Measurements from ENCODE around the gene EPB41L2. TPM values are rescaled to one million over a fixed set of nuclear protein-coding genes. Genes with fewer than 3 reads are reported as not detected.

Gene EPB41L2
- total RNA-seq, 1 donor from 2014 or later = 38.3 TPM

DNA sequence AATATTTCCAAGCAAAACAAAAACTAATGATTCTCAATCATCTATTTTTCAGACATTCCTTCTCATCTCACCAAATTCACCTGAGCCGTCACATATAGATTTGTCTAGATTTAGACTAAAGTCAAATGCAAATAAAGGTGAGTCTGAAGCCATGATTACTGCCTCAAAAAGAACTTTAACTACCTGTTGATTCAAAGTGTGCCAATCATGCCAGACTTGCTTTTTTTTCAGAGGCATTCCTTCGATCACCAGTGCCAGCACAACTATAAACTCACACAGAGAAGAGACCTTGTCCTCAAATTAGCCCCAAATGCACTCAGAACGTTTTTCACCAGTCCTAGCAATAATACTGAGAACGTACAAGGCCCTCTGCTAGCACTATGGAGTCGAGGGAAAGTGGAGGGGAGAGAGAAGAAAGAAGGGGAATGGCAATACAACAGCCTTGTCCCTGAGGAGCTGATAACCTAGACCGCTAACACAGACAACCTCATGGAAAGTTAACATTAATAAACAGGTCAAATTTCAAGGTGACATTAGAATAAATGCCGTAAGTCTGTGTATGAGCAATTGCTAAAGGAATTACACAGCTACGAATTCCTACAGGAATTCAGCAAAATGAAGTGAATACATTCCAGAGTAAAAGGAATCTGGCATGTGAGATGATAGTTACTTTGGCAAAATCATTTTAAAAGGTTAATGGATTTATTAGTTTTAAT is 60.9 kb downstream of the EPB41L2 start:
- H3K4me3 ChIP-seq (ENCODE audit: low read depth, low read length) = no peak overlapping the region
- TF ChIP-seq, protein P1, sequence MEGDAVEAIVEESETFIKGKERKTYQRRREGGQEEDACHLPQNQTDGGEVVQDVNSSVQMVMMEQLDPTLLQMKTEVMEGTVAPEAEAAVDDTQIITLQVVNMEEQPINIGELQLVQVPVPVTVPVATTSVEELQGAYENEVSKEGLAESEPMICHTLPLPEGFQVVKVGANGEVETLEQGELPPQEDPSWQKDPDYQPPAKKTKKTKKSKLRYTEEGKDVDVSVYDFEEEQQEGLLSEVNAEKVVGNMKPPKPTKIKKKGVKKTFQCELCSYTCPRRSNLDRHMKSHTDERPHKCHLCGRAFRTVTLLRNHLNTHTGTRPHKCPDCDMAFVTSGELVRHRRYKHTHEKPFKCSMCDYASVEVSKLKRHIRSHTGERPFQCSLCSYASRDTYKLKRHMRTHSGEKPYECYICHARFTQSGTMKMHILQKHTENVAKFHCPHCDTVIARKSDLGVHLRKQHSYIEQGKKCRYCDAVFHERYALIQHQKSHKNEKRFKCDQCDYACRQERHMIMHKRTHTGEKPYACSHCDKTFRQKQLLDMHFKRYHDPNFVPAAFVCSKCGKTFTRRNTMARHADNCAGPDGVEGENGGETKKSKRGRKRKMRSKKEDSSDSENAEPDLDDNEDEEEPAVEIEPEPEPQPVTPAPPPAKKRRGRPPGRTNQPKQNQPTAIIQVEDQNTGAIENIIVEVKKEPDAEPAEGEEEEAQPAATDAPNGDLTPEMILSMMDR (conservative IDR thresholded peaks at IDR 0.05; ENCODE audit: low read depth, low read length) = no peak
- DNase-seq (ENCODE audit: low read depth) = no peak

DNA sequence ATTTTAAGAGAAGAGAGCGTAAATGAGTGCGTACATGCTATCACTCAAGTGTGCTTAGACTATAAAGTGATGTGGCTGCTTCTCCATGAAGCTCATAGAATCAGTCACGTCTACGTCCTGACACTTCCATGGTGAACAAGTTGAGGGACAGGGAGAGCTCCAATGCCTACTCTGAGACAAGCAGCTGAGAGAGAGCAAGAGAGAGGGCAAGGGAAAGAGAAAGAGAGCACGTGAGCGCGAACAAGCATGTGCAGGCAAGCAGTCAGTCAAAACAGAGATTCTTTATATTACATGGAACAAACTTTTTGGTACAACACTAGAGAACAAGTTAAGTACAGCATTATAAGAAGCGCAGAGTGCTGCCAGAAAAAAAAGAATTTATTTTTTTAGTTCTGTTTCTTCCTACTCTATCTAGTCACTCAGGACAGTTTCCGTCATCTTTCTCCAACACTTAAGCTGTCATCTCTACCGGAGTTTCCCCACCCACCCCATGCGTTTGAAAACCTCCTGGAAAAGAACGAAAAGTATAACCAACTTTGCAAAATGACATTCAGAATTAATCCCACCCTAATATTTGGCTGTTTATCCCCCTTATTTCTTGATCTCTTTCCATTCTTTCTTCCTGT is 61.8 kb downstream of the EPB41L2 start:
- DNase-seq (ENCODE audit: low read depth) = no peak
- H3K4me3 ChIP-seq (ENCODE audit: low read depth, low read length) = no peak overlapping the region

DNA sequence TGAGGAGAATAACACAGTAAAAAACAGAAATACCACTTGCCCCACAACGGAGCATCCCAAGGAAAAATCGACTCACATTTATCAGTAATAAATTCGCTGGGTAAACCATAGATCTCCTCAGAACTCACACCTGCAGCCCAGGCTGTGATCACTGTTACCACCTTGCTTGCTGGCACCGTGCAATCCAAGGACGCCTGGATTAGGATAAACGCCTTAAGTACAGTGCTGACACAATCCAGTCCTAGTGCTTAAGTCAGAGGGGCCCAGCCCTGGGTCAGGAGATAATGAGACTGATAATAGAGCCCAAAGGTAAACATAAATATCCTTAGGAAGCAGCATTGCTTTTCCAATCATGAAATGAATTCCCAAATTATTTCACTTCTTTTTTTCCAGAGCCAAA is 62.5 kb downstream of the EPB41L2 start:
- DNase-seq (ENCODE audit: low read depth) = no peak
- no peak overlapping the region for H3K4me3 ChIP-seq (ENCODE audit: low read depth, low read length)
- TF ChIP-seq, protein P1 (conservative IDR thresholded peaks at IDR 0.05; ENCODE audit: low read depth, low read length) = no peak

More for the DNA sequence above, 61.8 kb downstream of the EPB41L2 start:
- TF ChIP-seq, protein P1 (conservative IDR thresholded peaks at IDR 0.05; ENCODE audit: low read depth, low read length) = no peak

DNA sequence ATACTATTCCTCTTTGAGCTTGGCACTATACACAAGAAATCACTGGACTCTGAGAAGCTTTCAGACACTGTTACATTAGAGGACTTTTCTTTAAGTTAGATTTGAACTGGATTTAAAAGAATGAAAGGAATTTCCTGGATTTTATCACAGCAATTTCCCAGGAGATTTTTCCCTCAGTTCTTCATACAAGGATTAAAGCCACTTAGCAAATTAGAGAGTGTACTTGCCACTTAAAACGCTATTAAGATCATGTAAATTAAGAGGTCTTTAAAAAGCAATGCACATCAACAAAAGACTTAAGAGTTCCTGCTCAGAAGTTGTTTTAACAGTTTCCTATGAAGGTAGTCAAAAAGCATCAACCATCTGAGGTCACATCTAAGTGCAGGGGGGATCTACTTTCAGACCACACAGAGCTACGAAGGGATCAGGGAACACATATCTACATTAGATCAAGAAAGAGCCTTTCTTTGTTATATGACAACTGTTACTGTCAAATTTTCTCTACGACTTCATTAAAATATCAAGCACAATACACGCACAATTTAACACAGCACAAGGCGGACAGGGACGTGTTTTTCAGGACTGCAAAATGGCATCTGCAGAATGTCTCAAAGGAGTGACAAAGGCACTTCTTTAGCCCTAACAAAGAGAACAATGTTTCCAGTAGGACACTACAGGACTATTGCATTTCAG is 65.8 kb downstream of the EPB41L2 start:
- no peak for DNase-seq (ENCODE audit: low read depth)
- TF ChIP-seq, protein P1 (conservative IDR thresholded peaks at IDR 0.05; ENCODE audit: low read depth, low read length) = no peak
- no peak overlapping the region for H3K4me3 ChIP-seq (ENCODE audit: low read depth, low read length)

DNA sequence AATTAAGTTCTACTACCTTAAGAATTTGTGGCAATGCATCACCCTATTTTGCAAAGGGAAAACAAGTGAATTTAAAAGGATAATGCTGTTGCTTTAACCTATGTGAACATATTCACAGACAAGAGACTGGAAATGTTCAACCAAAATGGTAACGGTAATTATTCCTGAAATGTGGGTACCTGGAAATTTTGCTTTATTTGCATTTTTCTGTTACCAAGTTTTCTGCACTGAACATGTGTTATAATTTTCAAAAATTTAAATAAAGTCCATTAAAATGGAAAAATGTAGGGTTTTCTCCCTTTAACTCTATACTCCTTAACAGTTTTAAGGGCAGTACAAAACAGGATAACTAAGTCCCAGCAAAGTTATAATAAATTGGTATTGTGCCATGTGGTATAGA is 66.4 kb downstream of the EPB41L2 start:
- TF ChIP-seq, protein P1 (conservative IDR thresholded peaks at IDR 0.05; ENCODE audit: low read depth, low read length) = no peak

DNA sequence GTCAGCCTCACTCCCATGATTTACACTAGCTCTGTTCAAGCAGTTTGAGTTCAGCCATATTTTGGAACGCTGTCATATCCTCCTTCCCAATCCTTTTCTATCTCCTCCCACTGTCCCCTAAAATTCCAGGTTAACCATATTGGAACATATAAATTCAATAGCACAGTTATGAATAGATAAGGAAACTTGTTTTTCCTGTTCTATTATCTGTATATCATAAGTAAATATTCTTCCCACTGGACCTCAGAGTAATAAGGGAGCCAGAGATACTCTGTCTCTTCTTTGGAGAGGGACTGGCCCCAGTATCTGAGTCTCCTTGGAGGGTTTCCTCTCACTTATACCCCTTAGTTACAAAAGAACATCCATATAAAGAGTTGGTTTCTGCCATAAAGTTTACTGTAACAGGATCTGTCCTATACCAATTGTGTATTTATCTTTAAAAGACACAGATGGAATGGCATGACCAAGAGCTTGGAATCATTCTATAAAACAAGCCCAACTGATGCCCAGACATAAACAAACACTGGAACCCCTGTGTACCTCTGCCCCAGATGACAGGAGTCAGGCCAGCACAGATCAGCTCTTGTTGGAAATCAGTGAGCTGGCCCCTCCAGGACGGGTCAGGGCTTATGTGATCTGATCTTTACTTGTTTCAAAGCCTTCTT is 67.1 kb downstream of the EPB41L2 start:
- TF ChIP-seq, protein P1 (conservative IDR thresholded peaks at IDR 0.05; ENCODE audit: low read depth, low read length) = no peak
- DNase-seq (ENCODE audit: low read depth) = no peak

More for the DNA sequence above, 66.4 kb downstream of the EPB41L2 start:
- no peak overlapping the region for H3K4me3 ChIP-seq (ENCODE audit: low read depth, low read length)
- no peak for DNase-seq (ENCODE audit: low read depth)

More for the DNA sequence above, 67.1 kb downstream of the EPB41L2 start:
- no peak overlapping the region for H3K4me3 ChIP-seq (ENCODE audit: low read depth, low read length)

Data from epithelial cell of proximal tubule (primary cell).